Ovary (tissue), 9 donors: Measurements from ENCODE around the gene LCLAT1. TPM values are rescaled to one million over a fixed set of nuclear protein-coding genes. Genes with fewer than 3 reads are reported as not detected.

ENCODE experiments used
- DNase-seq, 5 donors: peaks; one replicate each; pipeline ENCODE4 v3.0.0-alpha.2; 2019 to 2020
- H3K27ac ChIP-seq, 2 donors: fragments of 200-600 bp; one replicate each; pipeline versions ENCODE4 v1.5.1 to v1.8.0; 2019 to 2022
- H3K27me3 ChIP-seq: fragments of 200-600 bp; one replicate; pipeline ENCODE4 v1.8.0; 2022
- H3K36me3 ChIP-seq: fragments of 200-600 bp; sonication (generic); one replicate; pipeline ENCODE4 v1.5.1; 2019
- H3K4me1 ChIP-seq: one replicate; pipeline ENCODE4 v1.8.1; 2013; ENCODE audit warnings: mild to moderate bottlenecking, moderate library complexity; ENCODE audit not compliant: insufficient read depth
- H3K4me3 ChIP-seq: fragments of 200-600 bp; sonication (generic); one replicate; pipeline ENCODE4 v1.5.1; 2017
- H3K9me3 ChIP-seq, 2 donors: fragments of 200-600 bp in 1 of 2; sonication (generic) in 1 of 2; one replicate each; pipeline versions ENCODE4 v1.5.1 to v1.8.1; 2013 to 2019; ENCODE audit warnings: mild to moderate bottlenecking in 1 of 2, moderate library complexity in 1 of 2
- CTCF ChIP-seq, 3 donors: fragments of 450-650 bp in 2 of 3; fragments of 200-600 bp in 1 of 3; IDR thresholded peaks; one replicate each; pipeline versions ENCODE4 v1.5.1 to v1.8.0; 2016 to 2022; ENCODE audit warnings: antibody characterized with exemption in 3 of 3, mild to moderate bottlenecking in 1 of 3
- EP300 ChIP-seq: sonication (generic); formaldehyde crosslinking; IDR thresholded peaks from one replicate; pipeline ENCODE4 v1.6.1; 2017; ENCODE audit warnings: antibody characterized with exemption
- POLR2A ChIP-seq: fragments of 450-650 bp; IDR thresholded peaks from one replicate; pipeline ENCODE4 v1.6.1; 2017; ENCODE audit warnings: antibody characterized with exemption, mild to moderate bottlenecking, moderate library complexity
- WGBS, 3 donors: extraction: QIAGEN DNeasy Blood & Tissue Kit in 1 of 3; methylation state at CpG; one replicate each; pipeline versions ENCODE4 v1.1.5 to v1.1.7; 2013 to 2017; 5-methylcytosine and 5-hydroxymethylcytosine counted together
- intact Hi-C, 4 donors: fragments of 100-400 bp; cut with DNase I; formaldehyde crosslinking; loops; one replicate each; pipeline versions ENCODE4 v1.11.0 to v1.15.1; 2022 to 2023
- polyA plus RNA-seq, 2 donors: library from polyadenylated mRNA; stranded (reverse); fragments of 200-250 nt in 1 of 2; fragments of 350-450 nt in 1 of 2; fragmentation: Illumina TruSeq in 1 of 2; extraction: RNeasy Lipid Tissue Mini Kit (QIAGEN cat#74804) in 1 of 2; gene quantifications; one replicate each; pipeline ENCODE4 v1.2.3, GENCODE V29; 2013 to 2014
- total RNA-seq, 7 donors: library from RNA; depleted of rRNA in 2 of 7; stranded (reverse); fragments of >200 nt in 2 of 7; fragmentation: NEBNext Ultra II Directional in 3 of 7; extraction: Animal tissue kit (Norgen Biotek cat#: 25700) in 3 of 7; gene quantifications; one replicate each; pipeline versions ENCODE4 v1.1.0 to v1.2.4, GENCODE V29; 2016 to 2023
- donor health status: DM: no; HTN: no; CAD: no; lungs with moderate emphysema.
- donor health status: DM: no; HTN: no; CAD: no.
- donor health status: Bipolar disorder and iron deficiency.
- donor health status: DM: yes; HTN: yes; CAD: no.
- donor health status: DM: no; HTN: no; CAD: no.
- donor health status: DM: yes; HTN: yes; CAD: no.

Gene LCLAT1
- total and polyA plus RNA-seq, 9 donors = 3.2 to 26.5 (median 22.6) TPM

DNA sequence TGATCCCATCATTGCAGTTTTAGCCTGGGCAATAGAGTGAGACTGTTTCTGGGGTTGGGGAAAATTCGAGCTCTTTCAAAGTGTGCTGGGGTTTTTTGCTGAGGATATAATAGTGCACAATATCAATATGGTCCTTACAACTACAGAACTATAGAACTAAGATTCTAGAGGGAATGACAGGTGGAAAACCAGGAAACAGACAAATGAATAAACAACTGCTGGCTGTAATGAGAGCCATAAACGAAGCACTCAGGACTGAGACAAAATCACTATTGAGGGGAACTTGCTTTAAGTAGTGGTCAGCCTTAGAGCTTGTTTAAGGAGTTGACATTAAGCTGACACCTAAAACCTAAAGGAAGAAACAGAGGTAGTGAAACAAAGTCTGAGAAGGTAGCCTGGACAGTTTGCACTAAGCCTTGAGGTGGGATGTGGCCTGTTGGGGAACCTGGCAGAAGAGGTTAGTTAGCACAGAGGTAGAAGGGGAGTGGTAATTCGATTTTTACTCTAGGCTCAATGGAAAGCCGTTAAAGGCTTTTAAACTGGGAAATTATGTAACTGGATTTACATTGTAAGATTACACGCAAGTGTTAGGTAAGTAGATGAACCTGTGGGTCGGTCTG is 33.8 kb downstream of the LCLAT1 start:
- 86 to 93% (median 91%) methylated on average over 6 of the region's 6 CpGs for WGBS, 3 donors

GRCh38 chr2:30481323-30481800 is 34.3 kb downstream of the LCLAT1 start:
- Histone ChIP-seq H3K27ac (no peak overlapping the region), H3K9me3 (no peaks in the 10 kb centered on the region), H3K4me3 (no peak overlapping the region), H3K27me3 (no peaks in the 10 kb centered on the region), H3K36me3 (no peaks in the 10 kb centered on the region), H3K4me1 (peaks cover 4% of the 10 kb centered on the region)
- 81 to 83% (median 83%) methylated on average over 3 of the region's 3 CpGs for WGBS, 3 donors
- intact Hi-C loops = loop anchor here in 1 of 4 donors (10.0 kb wide), 1 partner anchor 247 kb away; the partner anchor contains the start of gene LBH
- TF ChIP-seq EP300 (no peak), POLR2A (no peak), CTCF (IDR thresholded peaks at IDR 0.05) (no peak)
- no peak for DNase-seq

More for the DNA sequence above, 33.8 kb downstream of the LCLAT1 start:
- Histone ChIP-seq H3K27ac (no peak overlapping the region), H3K27me3 (no peaks in the 10 kb centered on the region), H3K9me3 (no peaks in the 10 kb centered on the region), H3K36me3 (no peaks in the 10 kb centered on the region), H3K4me1 (peaks cover 4% of the 10 kb centered on the region), H3K4me3 (no peak overlapping the region)
- DNase-seq = no peak
- no peak for TF ChIP-seq EP300
- TF ChIP-seq CTCF (IDR thresholded peaks at IDR 0.05) = no peak
- no peak for TF ChIP-seq POLR2A
- intact Hi-C loops = loop anchor here in 1 of 4 donors (10.0 kb wide), 1 partner anchor 246 kb away; the partner anchor contains the start of gene LBH

- TF ChIP-seq POLR2A = no peak
- TF ChIP-seq EP300 = no peak
- TF ChIP-seq CTCF (IDR thresholded peaks at IDR 0.05) = no peak
- intact Hi-C loops = loop anchor here in 1 of 4 donors (10.0 kb wide), 1 partner anchor 247 kb away; the partner anchor contains the start of gene LBH
- DNase-seq = no peak
- Histone ChIP-seq H3K4me3 (no peak overlapping the region), H3K9me3 (no peaks in the 10 kb centered on the region), H3K27ac (no peak overlapping the region), H3K4me1 (peaks cover 4% of the 10 kb centered on the region), H3K27me3 (no peaks in the 10 kb centered on the region), H3K36me3 (no peaks in the 10 kb centered on the region)
Observed at GRCh38 chr2:30482011-30482410, 35.0 kb downstream of the LCLAT1 start.

- 79 to 87% (median 82%) methylated on average over 3 of the region's 3 CpGs for WGBS, 3 donors
- peaks cover 6% of the 10 kb centered on the region for H3K4me1 ChIP-seq
- DNase-seq = no peak
- H3K36me3 ChIP-seq = no peaks in the 10 kb centered on the region
- no peaks in the 10 kb centered on the region for H3K27me3 ChIP-seq
- intact Hi-C loops = loop anchor here in 1 of 4 donors (10.0 kb wide), 1 partner anchor 249 kb away; the partner anchor contains the start of gene LBH
- H3K9me3 ChIP-seq = no peaks in the 10 kb centered on the region
- TF ChIP-seq CTCF (IDR thresholded peaks at IDR 0.05) (no peak), EP300 (no peak), POLR2A (no peak)
- no peak overlapping the region for H3K27ac ChIP-seq
- no peak overlapping the region for H3K4me3 ChIP-seq
Observed at GRCh38 chr2:30484145-30484544, 37.1 kb downstream of the LCLAT1 start.
